Astrocyte (in vitro differentiated cells and primary cell): ENCODE results near the gene DGCR2.

Experiments
- CTCF ChIP-seq: IDR thresholded peaks from 2 replicates; pipeline ENCODE4 v1.5.1; 2011; ENCODE audit warnings: low read depth, mild to moderate bottlenecking, inconsistent platforms, low read length, moderate library complexity; ENCODE audit not compliant: insufficient read depth
- EZH2 ChIP-seq: IDR thresholded peaks from 2 replicates; pipeline ENCODE4 v1.6.1; 2012; ENCODE audit warnings: mild to moderate bottlenecking, low read length, inconsistent platforms; ENCODE audit not compliant: insufficient read depth

- TF ChIP-seq CTCF (no peak), EZH2 (no peak)
Measured at GRCh38 chr22:19097518-19097917, 24.7 kb downstream of the DGCR2 start.
